HepG2 (cell line): ENCODE results near the gene IZUMO4. TPM values are rescaled to one million over a fixed set of nuclear protein-coding genes. Genes with fewer than 3 reads are reported as not detected.
A peak's percentile ranks its signal among the peaks of the same experiment; 100 is the strongest.

Source experiments
- MAZ ChIP-seq, 2 experiments: sonication (generic) in 1 of 2; formaldehyde crosslinking in 1 of 2; IDR thresholded peaks; 2 replicates each; pipeline versions ENCODE4 v1.5.0 to v1.6.1; 2012 to 2020; ENCODE audit warnings: low read depth in 2 of 2, mild to moderate bottlenecking in 2 of 2, borderline replicate concordance in 1 of 2, improper control_type of control experiment in 1 of 2, low read length in 1 of 2, missing genetic modification reagents in 1 of 2, moderate library complexity in 1 of 2
- NR3C1 ChIP-seq: sonication (generic); formaldehyde crosslinking; IDR thresholded peaks from 2 replicates; pipeline ENCODE4 v1.4.0; 2020; ENCODE audit warnings: missing genetic modification reagents
- PCBP2 ChIP-seq: fragments of 200-400 bp; formaldehyde crosslinking; optimal IDR thresholded peaks from 2 replicates; pipeline ENCODE3; 2018; ENCODE audit warnings: low read length, low read depth; ENCODE audit not compliant: poor library complexity, severe bottlenecking
- RFX1 ChIP-seq: fragments of 450-650 bp; IDR thresholded peaks from 2 replicates; pipeline ENCODE4 v1.6.1; 2017
- RFX3 ChIP-seq: IDR thresholded peaks from 2 replicates; pipeline ENCODE4 v1.6.1; 2016; ENCODE audit warnings: missing biosample characterization, missing genetic modification reagents
- RFX5 ChIP-seq: IDR thresholded peaks from 2 replicates; pipeline ENCODE4 v1.6.1; 2011; ENCODE audit warnings: low read depth, low read length, improper control_type of control experiment
- SPEN ChIP-seq: sonication (generic); formaldehyde crosslinking; IDR thresholded peaks from 2 replicates; pipeline ENCODE4 v1.5.1; 2020; ENCODE audit warnings: low read depth, mild to moderate bottlenecking, missing genetic modification reagents
- TBX2 ChIP-seq: sonication (generic); formaldehyde crosslinking; IDR thresholded peaks from 2 replicates; pipeline ENCODE4 v1.5.0; 2020; ENCODE audit warnings: missing genetic modification reagents, mild to moderate bottlenecking, borderline replicate concordance
- ZNF333 ChIP-seq: sonication (generic); formaldehyde crosslinking; IDR thresholded peaks from 2 replicates; pipeline ENCODE4 v1.4.0; 2020; ENCODE audit warnings: mild to moderate bottlenecking, missing genetic modification reagents, borderline replicate concordance
- ZNF605 ChIP-seq: sonication (generic); formaldehyde crosslinking; IDR thresholded peaks from 2 replicates; pipeline ENCODE4 v1.8.0; 2022; ENCODE audit warnings: mild to moderate bottlenecking, missing genetic modification reagents
- polyA plus RNA-seq, 8 experiments: library from polyadenylated mRNA; depleted of rRNA in 3 of 8; stranded (reverse) in 7 of 8; unstranded in 1 of 8; fragments of >200 nt; fragmentation: Illumina TruSeq in 4 of 8; extraction: Trizol in 4 of 8; gene quantifications; 2 replicates each; pipeline versions ENCODE4 v1.2.1 to v1.2.3, GENCODE V29; 2011 to 2016; ENCODE audit warnings: low read depth in 4 of 8, missing spikeins in 1 of 8, mixed read lengths in 1 of 8; ENCODE audit not compliant: insufficient read depth in 1 of 8
- total RNA-seq, 5 experiments: library from RNA; depleted of rRNA; stranded (reverse); fragments of >200 nt; fragmentation: Illumina TruSeq; extraction: Trizol; gene quantifications; 2 replicates each; pipeline ENCODE4 v1.2.3, GENCODE V29; 2016; ENCODE audit warnings: low read depth in 1 of 5
- TF ChIP-seq, protein P1 (sequence below): fragments of 450-650 bp; IDR thresholded peaks from 2 replicates; pipeline ENCODE4 v1.6.1; 2016
- TF ChIP-seq, protein P2 (sequence below): sonication (generic); formaldehyde crosslinking; IDR thresholded peaks from 2 replicates; pipeline ENCODE4 v1.4.0; 2020; ENCODE audit warnings: mild to moderate bottlenecking, low read depth, missing genetic modification reagents
- TF ChIP-seq, protein P3 (sequence below): sonication (generic); formaldehyde crosslinking; IDR thresholded peaks from 2 replicates; pipeline ENCODE4; 2020; ENCODE audit warnings: missing genetic modification reagents, mild to moderate bottlenecking, borderline replicate concordance
- TF ChIP-seq, protein P4 (sequence below), 2 experiments: sonication (generic) in 1 of 2; formaldehyde crosslinking in 1 of 2; IDR thresholded peaks; 2 replicates each; pipeline versions ENCODE4 v1.4.0 to v1.6.1; 2018 to 2020; ENCODE audit warnings: missing genetic modification reagents in 2 of 2, borderline replicate concordance in 1 of 2, low read depth in 1 of 2, mild to moderate bottlenecking in 1 of 2, missing biosample characterization in 1 of 2
- TF ChIP-seq, protein P5 (sequence below): sonication (generic); formaldehyde crosslinking; IDR thresholded peaks from 2 replicates; pipeline ENCODE4 v1.5.0; 2020; ENCODE audit warnings: missing genetic modification reagents

IZUMO4 gene
- total and polyA plus RNA-seq, 2 of the 13 experiments (the other 11 are each of a cell fraction or from before 2014, with no cell fraction given): 0.77 to 3.9 TPM

DNA sequence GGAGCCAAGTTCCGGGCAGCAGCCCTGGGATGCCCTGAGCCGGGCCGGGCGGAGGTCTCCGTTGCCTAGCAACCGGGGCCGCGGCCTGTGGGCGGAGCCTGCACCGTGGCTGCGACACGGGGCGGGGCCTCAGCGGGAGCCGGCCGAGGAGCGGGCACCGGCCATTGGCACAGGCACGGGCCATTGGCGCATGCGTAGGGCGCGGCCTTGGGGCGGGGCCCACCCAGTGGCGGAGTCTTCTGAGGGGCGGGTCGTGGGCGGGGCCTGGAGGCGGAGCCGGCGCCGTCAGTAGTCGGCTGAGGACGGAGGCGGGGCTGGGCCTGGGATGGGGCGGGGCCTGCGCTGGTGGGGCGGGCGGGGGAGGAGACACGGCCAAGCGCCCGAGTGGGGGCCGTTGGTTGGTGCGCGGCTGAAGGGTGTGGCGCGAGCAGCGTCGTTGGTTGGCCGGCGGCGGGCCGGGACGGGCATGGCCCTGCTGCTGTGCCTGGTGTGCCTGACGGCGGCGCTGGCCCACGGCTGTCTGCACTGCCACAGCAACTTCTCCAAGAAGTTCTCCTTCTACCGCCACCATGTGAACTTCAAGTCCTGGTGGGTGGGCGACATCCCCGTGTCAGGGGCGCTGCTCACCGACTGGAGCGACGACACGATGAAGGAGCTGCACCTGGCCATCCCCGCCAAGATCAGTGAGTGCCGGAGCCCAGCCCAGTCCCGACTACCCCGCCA lies at the start of gene IZUMO4 (continued):
- TF ChIP-seq, protein P1, sequence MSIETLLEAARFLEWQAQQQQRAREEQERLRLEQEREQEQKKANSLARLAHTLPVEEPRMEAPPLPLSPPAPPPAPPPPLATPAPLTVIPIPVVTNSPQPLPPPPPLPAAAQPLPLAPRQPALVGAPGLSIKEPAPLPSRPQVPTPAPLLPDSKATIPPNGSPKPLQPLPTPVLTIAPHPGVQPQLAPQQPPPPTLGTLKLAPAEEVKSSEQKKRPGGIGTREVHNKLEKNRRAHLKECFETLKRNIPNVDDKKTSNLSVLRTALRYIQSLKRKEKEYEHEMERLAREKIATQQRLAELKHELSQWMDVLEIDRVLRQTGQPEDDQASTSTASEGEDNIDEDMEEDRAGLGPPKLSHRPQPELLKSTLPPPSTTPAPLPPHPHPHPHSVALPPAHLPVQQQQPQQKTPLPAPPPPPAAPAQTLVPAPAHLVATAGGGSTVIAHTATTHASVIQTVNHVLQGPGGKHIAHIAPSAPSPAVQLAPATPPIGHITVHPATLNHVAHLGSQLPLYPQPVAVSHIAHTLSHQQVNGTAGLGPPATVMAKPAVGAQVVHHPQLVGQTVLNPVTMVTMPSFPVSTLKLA: peak; percentile 52
- TF ChIP-seq, protein P2, sequence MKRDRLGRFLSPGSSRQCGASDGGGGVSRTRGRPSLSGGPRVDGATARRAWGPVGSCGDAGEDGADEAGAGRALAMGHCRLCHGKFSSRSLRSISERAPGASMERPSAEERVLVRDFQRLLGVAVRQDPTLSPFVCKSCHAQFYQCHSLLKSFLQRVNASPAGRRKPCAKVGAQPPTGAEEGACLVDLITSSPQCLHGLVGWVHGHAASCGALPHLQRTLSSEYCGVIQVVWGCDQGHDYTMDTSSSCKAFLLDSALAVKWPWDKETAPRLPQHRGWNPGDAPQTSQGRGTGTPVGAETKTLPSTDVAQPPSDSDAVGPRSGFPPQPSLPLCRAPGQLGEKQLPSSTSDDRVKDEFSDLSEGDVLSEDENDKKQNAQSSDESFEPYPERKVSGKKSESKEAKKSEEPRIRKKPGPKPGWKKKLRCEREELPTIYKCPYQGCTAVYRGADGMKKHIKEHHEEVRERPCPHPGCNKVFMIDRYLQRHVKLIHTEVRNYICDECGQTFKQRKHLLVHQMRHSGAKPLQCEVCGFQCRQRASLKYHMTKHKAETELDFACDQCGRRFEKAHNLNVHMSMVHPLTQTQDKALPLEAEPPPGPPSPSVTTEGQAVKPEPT: peak; percentile 16; the same call in 1 of the 2 replicates
- TF ChIP-seq ZNF333 (CRISPR knock-in tag) (no peak; the same call in 1 of the 2 replicates), RFX1 (peak; percentile 93), SPEN (CRISPR knock-in tag) (no peak), ZNF605 (CRISPR knock-in tag) (0 out of 2 replicates have a peak, but pooled peaks have one; percentile 11), RFX3 (CRISPR knock-in tag) (peak; percentile 81; the same call in 1 of the 2 replicates), PCBP2 (no peak), RFX5 (no peak), NR3C1 (CRISPR knock-in tag) (no peak), MAZ (IDR thresholded peaks at IDR 0.05; ENCODE audit: borderline replicate concordance, low read depth, low read length) (peak; percentile 28), MAZ (CRISPR knock-in tag; IDR thresholded peaks at IDR 0.05; ENCODE audit: low read depth) (no peak; the same call in none of the 2 replicates), TBX2 (peak; percentile 37)
- TF ChIP-seq, protein P3, sequence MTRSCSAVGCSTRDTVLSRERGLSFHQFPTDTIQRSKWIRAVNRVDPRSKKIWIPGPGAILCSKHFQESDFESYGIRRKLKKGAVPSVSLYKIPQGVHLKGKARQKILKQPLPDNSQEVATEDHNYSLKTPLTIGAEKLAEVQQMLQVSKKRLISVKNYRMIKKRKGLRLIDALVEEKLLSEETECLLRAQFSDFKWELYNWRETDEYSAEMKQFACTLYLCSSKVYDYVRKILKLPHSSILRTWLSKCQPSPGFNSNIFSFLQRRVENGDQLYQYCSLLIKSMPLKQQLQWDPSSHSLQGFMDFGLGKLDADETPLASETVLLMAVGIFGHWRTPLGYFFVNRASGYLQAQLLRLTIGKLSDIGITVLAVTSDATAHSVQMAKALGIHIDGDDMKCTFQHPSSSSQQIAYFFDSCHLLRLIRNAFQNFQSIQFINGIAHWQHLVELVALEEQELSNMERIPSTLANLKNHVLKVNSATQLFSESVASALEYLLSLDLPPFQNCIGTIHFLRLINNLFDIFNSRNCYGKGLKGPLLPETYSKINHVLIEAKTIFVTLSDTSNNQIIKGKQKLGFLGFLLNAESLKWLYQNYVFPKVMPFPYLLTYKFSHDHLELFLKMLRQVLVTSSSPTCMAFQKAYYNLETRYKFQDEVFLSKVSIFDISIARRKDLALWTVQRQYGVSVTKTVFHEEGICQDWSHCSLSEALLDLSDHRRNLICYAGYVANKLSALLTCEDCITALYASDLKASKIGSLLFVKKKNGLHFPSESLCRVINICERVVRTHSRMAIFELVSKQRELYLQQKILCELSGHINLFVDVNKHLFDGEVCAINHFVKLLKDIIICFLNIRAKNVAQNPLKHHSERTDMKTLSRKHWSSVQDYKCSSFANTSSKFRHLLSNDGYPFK (CRISPR knock-in tag): 0 out of 2 replicates have a peak, but pooled peaks have one; percentile 13
- TF ChIP-seq, protein P4, sequence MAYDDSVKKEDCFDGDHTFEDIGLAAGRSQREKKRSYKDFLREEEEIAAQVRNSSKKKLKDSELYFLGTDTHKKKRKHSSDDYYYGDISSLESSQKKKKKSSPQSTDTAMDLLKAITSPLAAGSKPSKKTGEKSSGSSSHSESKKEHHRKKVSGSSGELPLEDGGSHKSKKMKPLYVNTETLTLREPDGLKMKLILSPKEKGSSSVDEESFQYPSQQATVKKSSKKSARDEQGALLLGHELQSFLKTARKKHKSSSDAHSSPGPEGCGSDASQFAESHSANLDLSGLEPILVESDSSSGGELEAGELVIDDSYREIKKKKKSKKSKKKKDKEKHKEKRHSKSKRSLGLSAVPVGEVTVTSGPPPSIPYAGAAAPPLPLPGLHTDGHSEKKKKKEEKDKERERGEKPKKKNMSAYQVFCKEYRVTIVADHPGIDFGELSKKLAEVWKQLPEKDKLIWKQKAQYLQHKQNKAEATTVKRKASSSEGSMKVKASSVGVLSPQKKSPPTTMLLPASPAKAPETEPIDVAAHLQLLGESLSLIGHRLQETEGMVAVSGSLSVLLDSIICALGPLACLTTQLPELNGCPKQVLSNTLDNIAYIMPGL (CRISPR knock-in tag; IDR thresholded peaks at IDR 0.05; ENCODE audit: borderline replicate concordance in 1 of 2, low read depth in 1 of 2): peak in 1 of 2 experiments; percentile 18; a peak in 1 of 4 replicates
- TF ChIP-seq, protein P5, sequence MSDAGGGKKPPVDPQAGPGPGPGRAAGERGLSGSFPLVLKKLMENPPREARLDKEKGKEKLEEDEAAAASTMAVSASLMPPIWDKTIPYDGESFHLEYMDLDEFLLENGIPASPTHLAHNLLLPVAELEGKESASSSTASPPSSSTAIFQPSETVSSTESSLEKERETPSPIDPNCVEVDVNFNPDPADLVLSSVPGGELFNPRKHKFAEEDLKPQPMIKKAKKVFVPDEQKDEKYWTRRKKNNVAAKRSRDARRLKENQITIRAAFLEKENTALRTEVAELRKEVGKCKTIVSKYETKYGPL (CRISPR knock-in tag): no peak
